Fibroblast of lung (primary cell): Measurements from ENCODE around the gene SLIT1. TPM values are rescaled to one million over a fixed set of nuclear protein-coding genes. Genes with fewer than 3 reads are reported as not detected.

Experiments used
- DNase-seq, 2 donors: peaks; one replicate each; pipeline versions ENCODE4 v3.0.0 to v3.0.0-alpha.2; 2010; ENCODE audit warnings: low read depth in 2 of 2
- H2AFZ ChIP-seq: 2 replicates; pipeline ENCODE4 v1.5.1; 2012; ENCODE audit warnings: low read length, control low read depth, inconsistent platforms
- H3K27ac ChIP-seq: 2 replicates; pipeline ENCODE4 v1.5.1; 2011; ENCODE audit warnings: low read length, control low read depth; ENCODE audit not compliant: insufficient read depth
- H3K27me3 ChIP-seq: 2 replicates; pipeline ENCODE4 v1.5.1; 2011; ENCODE audit warnings: mild to moderate bottlenecking, low read length; ENCODE audit not compliant: control insufficient read depth, insufficient read depth
- H3K36me3 ChIP-seq: 2 replicates; pipeline ENCODE4 v1.5.1; 2011; ENCODE audit warnings: low read length; ENCODE audit not compliant: control insufficient read depth, insufficient read depth
- H3K4me1 ChIP-seq: 2 replicates; pipeline ENCODE4 v1.5.1; 2011; ENCODE audit warnings: low read length; ENCODE audit not compliant: control insufficient read depth, insufficient read depth; ENCODE audit errors: extremely low read depth
- H3K4me2 ChIP-seq: 2 replicates; pipeline ENCODE4 v1.5.1; 2011; ENCODE audit warnings: low read length, control low read depth; ENCODE audit not compliant: insufficient read depth; ENCODE audit errors: extremely low read depth
- H3K4me3 ChIP-seq, 4 experiments: fragments of 200-600 bp in 1 of 4; sonication (generic) in 1 of 4; replicated peaks in 1 of 4; 2 replicates each; pipeline ENCODE4 v1.5.1; 2011 to 2016; ENCODE audit warnings: low read length in 4 of 4, low read depth in 3 of 4, mild to moderate bottlenecking in 3 of 4, control low read depth in 2 of 4, inconsistent platforms in 1 of 4, mixed read lengths in 1 of 4; ENCODE audit not compliant: insufficient read depth in 1 of 4; ENCODE audit errors: control extremely low read depth in 1 of 4
- H3K79me2 ChIP-seq: 2 replicates; pipeline ENCODE4 v1.5.1; 2012; ENCODE audit warnings: mild to moderate bottlenecking, low read length, inconsistent platforms; ENCODE audit not compliant: control insufficient read depth, insufficient read depth
- H3K9ac ChIP-seq: 2 replicates; pipeline ENCODE4 v1.5.1; 2011; ENCODE audit warnings: mild to moderate bottlenecking, low read length, control low read depth; ENCODE audit not compliant: insufficient read depth
- H3K9me3 ChIP-seq: 2 replicates; pipeline ENCODE4 v1.5.1; 2012; ENCODE audit warnings: low read depth, low read length; ENCODE audit not compliant: control insufficient read depth, insufficient read depth
- H4K20me1 ChIP-seq: 2 replicates; pipeline ENCODE4 v1.5.1; 2011; ENCODE audit warnings: low read length; ENCODE audit not compliant: control insufficient read depth, insufficient read depth; ENCODE audit errors: extremely low read depth
- EZH2 ChIP-seq: IDR thresholded peaks from 2 replicates; pipeline ENCODE4 v1.5.1; 2012; ENCODE audit warnings: low read length, control low read depth, mild to moderate bottlenecking; ENCODE audit errors: missing control alignments
- polyA plus RNA-seq, 2 donors: library from polyadenylated mRNA; depleted of rRNA in 1 of 2; stranded (reverse) in 1 of 2; unstranded in 1 of 2; fragments of >200 nt; gene quantifications; 2 replicates each; pipeline ENCODE4 v1.2.1, GENCODE V29; 2011 to 2012; ENCODE audit warnings: missing spikeins in 1 of 2
- total RNA-seq: library from RNA; depleted of rRNA; stranded (reverse); fragments of >200 nt; gene quantifications from 2 replicates; pipeline ENCODE4 v1.2.1, GENCODE V29; 2014
- TF ChIP-seq, protein P1 (sequence below), 2 donors: IDR thresholded peaks in 1 of 2; conservative IDR thresholded peaks in 1 of 2; 1 replicate in 1 of 2; 2 replicates in 1 of 2; pipeline ENCODE4 v1.5.1; 2011 to 2012; ENCODE audit warnings: low read length in 2 of 2, control low read depth in 1 of 2, inconsistent platforms in 1 of 2, low read depth in 1 of 2, mild to moderate bottlenecking in 1 of 2

Gene SLIT1
- total and polyA plus RNA-seq, 2 donors (not counting 1 experiment from before 2014, with no cell fraction given), result 0.02 to 0.17 TPM

DNA sequence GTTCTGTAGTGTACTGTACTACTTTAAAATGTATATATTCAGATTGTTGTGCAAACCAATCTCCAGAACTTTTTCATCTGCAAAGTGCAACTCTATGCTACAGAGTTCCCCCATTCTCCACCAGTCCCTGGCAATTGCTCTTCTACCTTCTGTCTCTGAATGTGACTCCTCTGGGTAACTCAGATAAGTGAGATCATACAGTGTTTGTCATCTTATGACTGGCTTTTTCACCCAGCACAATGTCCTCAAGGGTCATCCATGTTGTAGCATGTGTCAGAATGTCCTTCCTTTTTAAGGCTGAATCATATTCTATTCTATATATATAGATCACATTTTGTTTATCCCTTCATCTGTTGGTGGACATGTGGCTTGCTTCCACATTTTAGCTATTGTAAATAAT is 10.8 kb downstream of the SLIT1 start:
- H3K79me2 ChIP-seq, result no peaks in the 10 kb centered on the region
- no peak overlapping the region for H3K4me3 ChIP-seq
- no peak overlapping the region for H3K9ac ChIP-seq
- H3K36me3 ChIP-seq, result no peaks in the 10 kb centered on the region
- TF ChIP-seq, protein P1, sequence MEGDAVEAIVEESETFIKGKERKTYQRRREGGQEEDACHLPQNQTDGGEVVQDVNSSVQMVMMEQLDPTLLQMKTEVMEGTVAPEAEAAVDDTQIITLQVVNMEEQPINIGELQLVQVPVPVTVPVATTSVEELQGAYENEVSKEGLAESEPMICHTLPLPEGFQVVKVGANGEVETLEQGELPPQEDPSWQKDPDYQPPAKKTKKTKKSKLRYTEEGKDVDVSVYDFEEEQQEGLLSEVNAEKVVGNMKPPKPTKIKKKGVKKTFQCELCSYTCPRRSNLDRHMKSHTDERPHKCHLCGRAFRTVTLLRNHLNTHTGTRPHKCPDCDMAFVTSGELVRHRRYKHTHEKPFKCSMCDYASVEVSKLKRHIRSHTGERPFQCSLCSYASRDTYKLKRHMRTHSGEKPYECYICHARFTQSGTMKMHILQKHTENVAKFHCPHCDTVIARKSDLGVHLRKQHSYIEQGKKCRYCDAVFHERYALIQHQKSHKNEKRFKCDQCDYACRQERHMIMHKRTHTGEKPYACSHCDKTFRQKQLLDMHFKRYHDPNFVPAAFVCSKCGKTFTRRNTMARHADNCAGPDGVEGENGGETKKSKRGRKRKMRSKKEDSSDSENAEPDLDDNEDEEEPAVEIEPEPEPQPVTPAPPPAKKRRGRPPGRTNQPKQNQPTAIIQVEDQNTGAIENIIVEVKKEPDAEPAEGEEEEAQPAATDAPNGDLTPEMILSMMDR (conservative IDR thresholded peaks at IDR 0.05 in 1 of 2, IDR thresholded peaks at IDR 0.05 in 1 of 2; ENCODE audit: low read depth in 1 of 2, low read length in 2 of 2), result no peak
- TF ChIP-seq EZH2, result no peak
- no peaks in the 10 kb centered on the region for H3K9me3 ChIP-seq
- no peak overlapping the region for H2AFZ ChIP-seq
- H3K4me2 ChIP-seq, result no peak overlapping the region
- H3K27me3 ChIP-seq, result peaks cover 8% of the 10 kb centered on the region
- no peaks in the 10 kb centered on the region for H3K4me1 ChIP-seq
- no peak overlapping the region for H3K27ac ChIP-seq
- DNase-seq, result no peak
- no peaks in the 10 kb centered on the region for H4K20me1 ChIP-seq

DNA sequence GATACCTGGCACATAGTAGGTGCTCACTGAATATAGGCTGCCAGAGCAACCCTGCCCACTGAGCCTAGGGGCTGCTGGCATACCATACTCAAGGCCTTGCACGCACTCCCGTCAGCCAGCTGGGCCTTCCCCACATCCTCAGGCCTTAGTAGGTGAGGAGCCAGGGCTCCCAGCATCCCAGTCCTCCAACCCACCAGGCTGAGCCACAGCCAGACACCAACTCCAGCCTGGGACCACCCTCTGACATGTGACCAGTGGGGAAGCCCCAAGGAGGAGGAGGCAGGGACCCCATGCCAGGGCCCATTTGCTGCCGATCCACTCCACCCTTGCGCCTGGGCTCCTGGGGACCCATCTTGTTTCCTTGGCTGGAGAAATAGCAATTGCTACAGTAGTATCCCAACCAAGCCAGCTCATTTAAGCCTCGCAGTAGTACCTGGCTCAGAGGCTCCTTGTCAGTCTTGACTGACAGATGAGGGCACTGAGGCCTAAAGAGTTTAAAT is 11.4 kb downstream of the SLIT1 start:
- H3K27me3 ChIP-seq, result peaks cover 6% of the 10 kb centered on the region
- H3K9ac ChIP-seq, result no peak overlapping the region
- TF ChIP-seq EZH2, result no peak
- TF ChIP-seq, protein P1 (conservative IDR thresholded peaks at IDR 0.05 in 1 of 2, IDR thresholded peaks at IDR 0.05 in 1 of 2; ENCODE audit: low read depth in 1 of 2, low read length in 2 of 2), result no peak
- no peak overlapping the region for H3K4me2 ChIP-seq
- no peaks in the 10 kb centered on the region for H3K79me2 ChIP-seq
- H3K27ac ChIP-seq, result no peak overlapping the region
- no peaks in the 10 kb centered on the region for H4K20me1 ChIP-seq
- no peaks in the 10 kb centered on the region for H3K9me3 ChIP-seq
- no peaks in the 10 kb centered on the region for H3K36me3 ChIP-seq
- H2AFZ ChIP-seq, result no peak overlapping the region
- no peak for DNase-seq
- no peaks in the 10 kb centered on the region for H3K4me1 ChIP-seq
- no peak overlapping the region for H3K4me3 ChIP-seq

DNA sequence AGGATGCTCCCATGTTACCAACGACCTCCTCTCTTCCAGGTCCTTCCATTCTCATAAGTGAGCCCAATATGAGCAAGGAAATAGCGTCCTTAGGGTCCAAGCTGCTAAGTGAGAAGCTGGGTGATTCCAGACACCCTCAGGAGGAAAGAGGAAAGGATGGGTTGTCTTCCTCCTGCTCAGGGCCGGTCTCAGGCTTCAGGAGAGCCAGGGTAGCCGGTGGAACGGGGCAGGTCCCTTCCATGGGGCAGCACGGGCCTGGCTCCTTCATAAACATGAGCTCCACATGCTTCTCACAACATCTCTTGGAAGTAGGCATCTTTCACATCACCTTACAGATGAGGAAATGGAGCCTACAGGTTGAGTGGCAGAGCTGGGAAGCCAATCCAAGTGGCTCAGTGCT is 12.7 kb downstream of the SLIT1 start:
- H2AFZ ChIP-seq, result no peak overlapping the region
- H3K79me2 ChIP-seq, result no peaks in the 10 kb centered on the region
- H3K27ac ChIP-seq, result no peak overlapping the region
- H3K4me2 ChIP-seq, result no peak overlapping the region
- no peak for TF ChIP-seq EZH2
- TF ChIP-seq, protein P1 (conservative IDR thresholded peaks at IDR 0.05 in 1 of 2, IDR thresholded peaks at IDR 0.05 in 1 of 2; ENCODE audit: low read depth in 1 of 2, low read length in 2 of 2), result no peak
- peaks cover 2% of the 10 kb centered on the region for H3K27me3 ChIP-seq
- H3K9ac ChIP-seq, result no peak overlapping the region
- no peaks in the 10 kb centered on the region for H3K36me3 ChIP-seq
- no peak for DNase-seq
- H3K4me1 ChIP-seq, result no peaks in the 10 kb centered on the region
- H3K4me3 ChIP-seq, result no peak overlapping the region
- no peaks in the 10 kb centered on the region for H3K9me3 ChIP-seq
- no peaks in the 10 kb centered on the region for H4K20me1 ChIP-seq
